ENCODE results near the gene TSPAN8. TPM values are rescaled to one million over a fixed set of nuclear protein-coding genes. Genes with fewer than 3 reads are reported as not detected.

TSPAN8 gene
- total RNA-seq, 1 donor from 2014 or later, result not detected

Other genes with a start within 250 kb of the TSPAN8 start
- 0.19 TPM for gene PTPRR, start 237.3 kb downstream of the TSPAN8 start, total RNA-seq

Data from Right ventricle myocardium superior (tissue), 1 donor.